LNCaP clone FGC (cell line): Measurements from ENCODE around the gene SAT1.
"Not testable (repeated sequence)": the region's sequence is repeated elsewhere in the genome, so short reads cannot be mapped to it uniquely, and the experiment has no call there.

Experiments
- DNase-seq: peaks from one replicate; pipeline ENCODE4 v3.0.0-alpha.2; 2011; ENCODE audit warnings: low read depth
- H3K4me3 ChIP-seq: 2 replicates; pipeline ENCODE4 v1.5.1; 2011; ENCODE audit warnings: mild to moderate bottlenecking, low read depth, low read length, control low read depth
- CTCF ChIP-seq: IDR thresholded peaks from 2 replicates; pipeline ENCODE4 v1.5.1; 2012; ENCODE audit warnings: mild to moderate bottlenecking; ENCODE audit not compliant: control insufficient read depth, insufficient read depth; ENCODE audit errors: extremely low read depth

Gene SAT1

GRCh38 chrX:23764188-23764984, 18.6 kb upstream of the SAT1 start:
- TF ChIP-seq CTCF, result no peak
- DNase-seq, result no peak

GRCh38 chrX:23765449-23765848, 17.5 kb upstream of the SAT1 start:
- no peak for TF ChIP-seq CTCF
- no peak for DNase-seq
- H3K4me3 ChIP-seq, result no peak overlapping the region

More at GRCh38 chrX:23764188-23764984, 18.6 kb upstream of the SAT1 start:
- no peak overlapping the region for H3K4me3 ChIP-seq

- no peak for TF ChIP-seq CTCF
- H3K4me3 ChIP-seq, result no peak overlapping the region
- DNase-seq, result no peak
Measured at GRCh38 chrX:23765868-23766267, 17.1 kb upstream of the SAT1 start.

- H3K4me3 ChIP-seq, result no peak overlapping the region
- DNase-seq, result no peak
- no peak for TF ChIP-seq CTCF
Measured at GRCh38 chrX:23766650-23767551, 16.1 kb upstream of the SAT1 start.

GRCh38 chrX:23770142-23770541, 12.8 kb upstream of the SAT1 start:
- H3K4me3 ChIP-seq, result no peak overlapping the region
- no peak for TF ChIP-seq CTCF
- DNase-seq, result no peak

GRCh38 chrX:23771086-23771485, 11.9 kb upstream of the SAT1 start:
- not testable (repeated sequence) for DNase-seq

GRCh38 chrX:23773601-23774175, 9.3 kb upstream of the SAT1 start:
- DNase-seq, result no peak
- no peak for TF ChIP-seq CTCF
- H3K4me3 ChIP-seq, result no peak overlapping the region

More at GRCh38 chrX:23771086-23771485, 11.9 kb upstream of the SAT1 start:
- H3K4me3 ChIP-seq, result not testable (repeated sequence)
